ENCODE measurements around the gene ABITRAM.
"Not testable (repeated sequence)": the region's sequence is repeated elsewhere in the genome, so short reads cannot be mapped to it uniquely, and the experiment has no call there.

The ABITRAM gene

GRCh38 chr9:108934323-108934893, at the start of gene ABITRAM:
Gene ABITRAM (plus strand): TSS chr9:108934400. CDS start chr9:108934487, 87 bp downstream.
- DNase-seq = peak; percentile 84

- DNase-seq = no peak
Observed at GRCh38 chr9:108884701-108885100, 49.5 kb upstream of the ABITRAM start.

GRCh38 chr9:108885643-108886348, 48.4 kb upstream of the ABITRAM start:
- peak; percentile 86 for DNase-seq

- DNase-seq = not testable (repeated sequence)
Observed at GRCh38 chr9:108886594-108887271, 47.5 kb upstream of the ABITRAM start.

GRCh38 chr9:108889649-108890067, 44.5 kb upstream of the ABITRAM start:
- DNase-seq = peak; percentile 25

GRCh38 chr9:108894225-108894997, 39.8 kb upstream of the ABITRAM start:
- no peak for DNase-seq

GRCh38 chr9:108897324-108898096, 36.7 kb upstream of the ABITRAM start:
- no peak for DNase-seq

- not testable (repeated sequence) for DNase-seq
Observed at GRCh38 chr9:108899023-108899695, 35.0 kb upstream of the ABITRAM start.

GRCh38 chr9:108900176-108900575, 34.0 kb upstream of the ABITRAM start:
- DNase-seq = no peak

GRCh38 chr9:108903420-108904103, 30.6 kb upstream of the ABITRAM start:
- DNase-seq = no peak

- no peak for DNase-seq
Observed at GRCh38 chr9:108904161-108904560, 30.0 kb upstream of the ABITRAM start.

GRCh38 chr9:108905494-108905893, 28.7 kb upstream of the ABITRAM start:
- DNase-seq = no peak

- no peak for DNase-seq
Observed at GRCh38 chr9:108910402-108910801, 23.8 kb upstream of the ABITRAM start.

- no peak for DNase-seq
Observed at GRCh38 chr9:108910914-108911313, 23.3 kb upstream of the ABITRAM start.

- DNase-seq = no peak
Observed at GRCh38 chr9:108911820-108912219, 22.4 kb upstream of the ABITRAM start.

GRCh38 chr9:108913391-108913790, 20.8 kb upstream of the ABITRAM start:
- no peak for DNase-seq

- no peak for DNase-seq
Observed at GRCh38 chr9:108919517-108919916, 14.7 kb upstream of the ABITRAM start.

GRCh38 chr9:108920401-108920800, 13.8 kb upstream of the ABITRAM start:
- not testable (repeated sequence) for DNase-seq

GRCh38 chr9:108921200-108921599, 13.0 kb upstream of the ABITRAM start:
- DNase-seq = no peak

GRCh38 chr9:108924466-108924865, 9.7 kb upstream of the ABITRAM start:
- DNase-seq = no peak

GRCh38 chr9:108928386-108928785, 5.8 kb upstream of the ABITRAM start:
- no peak for DNase-seq

All from hematopoietic multipotent progenitor cell treated with erythropoietin and hydrocortisone succinate and interleukin-3 and kit ligand, for 8 days (in vitro differentiated cells).